Measurements from ENCODE around the gene CDH10.

The CDH10 gene

DNA sequence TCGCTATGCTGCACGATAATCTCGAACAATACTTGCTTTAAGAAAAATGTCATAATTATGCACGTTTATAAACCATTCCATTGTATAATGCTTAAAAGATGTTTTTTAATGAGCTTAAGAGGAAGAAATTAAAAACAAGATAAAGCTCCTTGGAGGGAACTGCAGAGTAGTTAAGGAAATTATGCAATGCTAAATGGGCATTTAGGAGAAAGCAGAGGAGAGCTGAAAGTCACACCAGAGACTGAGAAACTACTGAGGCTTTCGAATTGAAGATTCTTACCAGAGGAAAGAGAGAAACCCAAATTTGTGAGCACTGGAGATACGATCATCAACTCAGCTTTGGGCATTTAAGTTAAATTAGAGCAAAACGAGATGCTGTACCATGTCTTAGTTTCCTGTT is 119.4 kb downstream of the CDH10 start:
- Histone ChIP-seq H3K4me3 (replicated peaks; ENCODE audit: insufficient read depth, low read length) (no peak overlapping the region), H3K27me3 (ENCODE audit: insufficient read depth, poor library complexity, severe bottlenecking) (no peaks in the 10 kb centered on the region), H3K27ac (replicated peaks) (no peak overlapping the region)
- TF ChIP-seq SPI1 (IDR thresholded peaks at IDR 0.05; ENCODE audit: borderline replicate concordance, low read depth) (no peak), POLR2AphosphoS5 (IDR thresholded peaks at IDR 0.05; ENCODE audit: low read depth) (no peak), GABPA (IDR thresholded peaks at IDR 0.05; ENCODE audit: low read depth) (no peak)
- TF ChIP-seq, protein P1, sequence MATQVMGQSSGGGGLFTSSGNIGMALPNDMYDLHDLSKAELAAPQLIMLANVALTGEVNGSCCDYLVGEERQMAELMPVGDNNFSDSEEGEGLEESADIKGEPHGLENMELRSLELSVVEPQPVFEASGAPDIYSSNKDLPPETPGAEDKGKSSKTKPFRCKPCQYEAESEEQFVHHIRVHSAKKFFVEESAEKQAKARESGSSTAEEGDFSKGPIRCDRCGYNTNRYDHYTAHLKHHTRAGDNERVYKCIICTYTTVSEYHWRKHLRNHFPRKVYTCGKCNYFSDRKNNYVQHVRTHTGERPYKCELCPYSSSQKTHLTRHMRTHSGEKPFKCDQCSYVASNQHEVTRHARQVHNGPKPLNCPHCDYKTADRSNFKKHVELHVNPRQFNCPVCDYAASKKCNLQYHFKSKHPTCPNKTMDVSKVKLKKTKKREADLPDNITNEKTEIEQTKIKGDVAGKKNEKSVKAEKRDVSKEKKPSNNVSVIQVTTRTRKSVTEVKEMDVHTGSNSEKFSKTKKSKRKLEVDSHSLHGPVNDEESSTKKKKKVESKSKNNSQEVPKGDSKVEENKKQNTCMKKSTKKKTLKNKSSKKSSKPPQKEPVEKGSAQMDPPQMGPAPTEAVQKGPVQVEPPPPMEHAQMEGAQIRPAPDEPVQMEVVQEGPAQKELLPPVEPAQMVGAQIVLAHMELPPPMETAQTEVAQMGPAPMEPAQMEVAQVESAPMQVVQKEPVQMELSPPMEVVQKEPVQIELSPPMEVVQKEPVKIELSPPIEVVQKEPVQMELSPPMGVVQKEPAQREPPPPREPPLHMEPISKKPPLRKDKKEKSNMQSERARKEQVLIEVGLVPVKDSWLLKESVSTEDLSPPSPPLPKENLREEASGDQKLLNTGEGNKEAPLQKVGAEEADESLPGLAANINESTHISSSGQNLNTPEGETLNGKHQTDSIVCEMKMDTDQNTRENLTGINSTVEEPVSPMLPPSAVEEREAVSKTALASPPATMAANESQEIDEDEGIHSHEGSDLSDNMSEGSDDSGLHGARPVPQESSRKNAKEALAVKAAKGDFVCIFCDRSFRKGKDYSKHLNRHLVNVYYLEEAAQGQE (IDR thresholded peaks at IDR 0.05; ENCODE audit: insufficient replicate concordance, low read depth) = no peak
- TF ChIP-seq, protein P2, sequence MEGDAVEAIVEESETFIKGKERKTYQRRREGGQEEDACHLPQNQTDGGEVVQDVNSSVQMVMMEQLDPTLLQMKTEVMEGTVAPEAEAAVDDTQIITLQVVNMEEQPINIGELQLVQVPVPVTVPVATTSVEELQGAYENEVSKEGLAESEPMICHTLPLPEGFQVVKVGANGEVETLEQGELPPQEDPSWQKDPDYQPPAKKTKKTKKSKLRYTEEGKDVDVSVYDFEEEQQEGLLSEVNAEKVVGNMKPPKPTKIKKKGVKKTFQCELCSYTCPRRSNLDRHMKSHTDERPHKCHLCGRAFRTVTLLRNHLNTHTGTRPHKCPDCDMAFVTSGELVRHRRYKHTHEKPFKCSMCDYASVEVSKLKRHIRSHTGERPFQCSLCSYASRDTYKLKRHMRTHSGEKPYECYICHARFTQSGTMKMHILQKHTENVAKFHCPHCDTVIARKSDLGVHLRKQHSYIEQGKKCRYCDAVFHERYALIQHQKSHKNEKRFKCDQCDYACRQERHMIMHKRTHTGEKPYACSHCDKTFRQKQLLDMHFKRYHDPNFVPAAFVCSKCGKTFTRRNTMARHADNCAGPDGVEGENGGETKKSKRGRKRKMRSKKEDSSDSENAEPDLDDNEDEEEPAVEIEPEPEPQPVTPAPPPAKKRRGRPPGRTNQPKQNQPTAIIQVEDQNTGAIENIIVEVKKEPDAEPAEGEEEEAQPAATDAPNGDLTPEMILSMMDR (IDR thresholded peaks at IDR 0.05; ENCODE audit: insufficient read depth, low read length) = no peak
- DNase-seq (ENCODE audit: low read depth in 1 of 2, low spot score in 1 of 2) = no peak

DNA sequence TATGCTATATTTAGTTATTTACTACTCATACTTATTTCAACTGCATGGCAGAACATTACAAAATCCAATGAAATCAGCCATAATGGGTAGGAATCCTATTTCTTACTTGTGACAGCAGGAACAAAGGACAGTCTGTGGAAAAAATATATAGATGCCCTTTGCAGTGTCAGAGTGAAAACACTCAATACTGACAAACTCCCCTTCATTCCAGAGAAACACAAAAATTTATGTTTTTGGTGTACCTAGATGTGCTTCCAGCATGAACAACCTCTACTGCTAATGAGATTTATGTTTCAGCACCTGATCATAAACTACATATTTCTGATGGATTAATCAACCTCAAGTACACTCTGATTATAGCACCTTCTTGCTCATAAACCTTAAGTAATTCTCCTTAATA is 132.4 kb downstream of the CDH10 start:
- Histone ChIP-seq H3K27me3 (ENCODE audit: insufficient read depth, poor library complexity, severe bottlenecking) (no peaks in the 10 kb centered on the region), H3K27ac (replicated peaks) (no peak overlapping the region), H3K4me3 (replicated peaks; ENCODE audit: insufficient read depth, low read length) (no peak overlapping the region)
- no peak for DNase-seq (ENCODE audit: low read depth in 1 of 2, low spot score in 1 of 2)
- TF ChIP-seq, protein P1 (IDR thresholded peaks at IDR 0.05; ENCODE audit: insufficient replicate concordance, low read depth) = no peak
- no peak for TF ChIP-seq GABPA (IDR thresholded peaks at IDR 0.05; ENCODE audit: low read depth)
- no peak for TF ChIP-seq SPI1 (IDR thresholded peaks at IDR 0.05; ENCODE audit: borderline replicate concordance, low read depth)
- TF ChIP-seq, protein P2 (IDR thresholded peaks at IDR 0.05; ENCODE audit: insufficient read depth, low read length) = no peak
- TF ChIP-seq POLR2AphosphoS5 (IDR thresholded peaks at IDR 0.05; ENCODE audit: low read depth) = no peak

DNA sequence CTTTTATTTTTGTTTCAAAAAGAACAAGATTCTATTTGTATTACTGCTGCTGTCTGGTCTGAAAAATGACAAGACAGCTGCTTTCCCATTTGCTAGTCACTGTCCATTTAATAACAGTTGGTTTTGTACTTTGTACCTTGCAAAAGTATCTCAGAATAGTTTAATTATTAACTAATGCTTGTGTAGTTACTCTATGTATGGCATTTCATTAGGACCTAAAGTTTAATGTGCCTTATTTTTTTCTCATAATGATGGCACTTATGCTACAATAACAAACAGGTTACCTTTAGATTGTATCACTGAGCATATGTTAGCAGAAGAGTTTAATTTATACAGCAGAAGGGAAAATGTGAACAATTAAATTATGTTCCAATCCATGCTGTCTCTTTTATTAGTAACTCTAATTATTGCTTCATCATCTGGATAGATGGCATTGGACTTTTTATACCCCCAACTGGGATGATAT is 134.2 kb downstream of the CDH10 start:
- DNase-seq (ENCODE audit: low read depth in 1 of 2, low spot score in 1 of 2) = no peak
- H3K27ac ChIP-seq (replicated peaks) = no peak overlapping the region
- TF ChIP-seq SPI1 (IDR thresholded peaks at IDR 0.05; ENCODE audit: borderline replicate concordance, low read depth) = no peak
- TF ChIP-seq, protein P1 (IDR thresholded peaks at IDR 0.05; ENCODE audit: insufficient replicate concordance, low read depth) = no peak
- TF ChIP-seq, protein P2 (IDR thresholded peaks at IDR 0.05; ENCODE audit: insufficient read depth, low read length) = no peak
- TF ChIP-seq GABPA (IDR thresholded peaks at IDR 0.05; ENCODE audit: low read depth) = no peak
- TF ChIP-seq POLR2AphosphoS5 (IDR thresholded peaks at IDR 0.05; ENCODE audit: low read depth) = no peak

More for the DNA sequence above, 134.2 kb downstream of the CDH10 start:
- no peak overlapping the region for H3K4me3 ChIP-seq (replicated peaks; ENCODE audit: insufficient read depth, low read length)
- H3K27me3 ChIP-seq (ENCODE audit: insufficient read depth, poor library complexity, severe bottlenecking) = no peaks in the 10 kb centered on the region

Data from HL-60 (cell line).